HG03039 (cell line): ENCODE data around the gene PMF1.

ENCODE experiments used
- ATAC-seq: cut with Tn5 transposase; IDR thresholded peaks from one replicate; pipeline ENCODE4 v1.9.1; 2021; ENCODE audit warnings: mild to moderate bottlenecking, moderate library complexity; ENCODE audit not compliant: unreplicated experiment

PMF1 gene

DNA sequence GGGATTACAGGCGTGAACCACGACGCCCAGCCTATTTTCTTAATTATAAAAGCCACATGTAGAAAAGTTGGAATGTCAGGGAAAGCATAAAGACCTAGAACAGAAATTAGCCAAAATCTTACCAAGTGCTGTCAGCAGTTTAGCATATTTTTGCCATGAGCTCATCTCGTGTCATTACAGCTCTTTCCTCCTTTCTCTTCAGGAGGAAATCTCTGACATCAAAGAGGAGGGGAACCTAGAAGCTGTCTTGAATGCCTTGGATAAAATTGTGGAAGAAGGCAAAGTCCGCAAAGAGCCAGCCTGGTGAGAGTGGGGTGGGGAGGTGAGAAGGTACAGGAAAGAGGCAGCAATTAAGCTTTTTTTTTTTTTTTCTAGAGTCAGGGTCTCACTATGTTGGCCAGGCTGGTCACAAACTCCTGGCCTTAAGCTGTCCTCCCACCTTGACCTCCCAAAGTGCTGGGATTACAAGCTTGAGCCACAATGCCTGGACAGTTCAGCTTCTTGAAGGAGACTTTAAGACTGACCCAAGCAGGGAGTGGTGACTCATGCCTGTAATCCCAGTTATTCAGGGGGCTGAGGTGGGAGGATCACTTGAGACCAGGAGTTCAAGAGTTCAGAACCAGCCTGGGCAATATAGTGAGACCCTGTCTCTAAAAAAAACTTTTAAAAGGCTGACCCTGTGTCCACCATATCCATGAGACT, 20.8 kb downstream of the PMF1 start:
- no peak for ATAC-seq

DNA sequence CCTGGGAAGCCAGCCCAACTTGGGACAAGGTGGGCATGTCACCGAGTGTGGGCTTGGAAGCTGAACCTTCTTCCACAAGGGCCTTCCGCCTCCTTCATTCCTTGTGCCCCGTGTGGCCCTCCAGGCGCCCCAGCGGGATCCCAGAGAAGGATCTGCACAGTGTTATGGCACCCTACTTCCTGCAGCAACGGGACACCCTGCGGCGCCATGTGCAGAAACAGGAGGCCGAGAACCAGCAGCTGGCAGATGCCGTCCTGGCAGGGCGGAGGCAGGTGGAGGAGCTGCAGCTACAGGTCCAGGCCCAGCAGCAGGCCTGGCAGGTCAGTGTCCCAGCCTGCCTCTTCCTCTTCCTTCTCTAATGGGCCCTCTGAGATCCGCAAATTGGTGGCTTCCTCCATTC, 23.4 kb downstream of the PMF1 start:
- no peak for ATAC-seq

DNA sequence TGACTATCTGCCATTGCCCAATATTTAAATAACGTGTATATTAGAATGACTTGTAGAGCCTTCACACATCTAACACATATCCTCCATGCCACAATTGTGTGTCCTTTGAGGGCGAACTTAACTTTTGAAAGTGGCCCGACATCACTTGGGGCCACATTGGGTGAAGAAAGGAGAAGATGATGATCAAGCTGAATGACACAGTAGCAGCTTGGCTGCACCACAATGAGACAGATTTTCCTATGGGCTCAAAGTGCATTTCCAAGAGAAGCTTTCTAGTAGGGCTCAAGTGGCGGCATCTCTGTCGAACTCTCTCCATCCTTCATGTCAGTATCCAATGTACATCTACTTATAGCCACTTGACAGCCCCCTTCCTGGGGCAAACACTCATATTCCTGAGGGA, 25.4 kb downstream of the PMF1 start:
- no peak for ATAC-seq

DNA sequence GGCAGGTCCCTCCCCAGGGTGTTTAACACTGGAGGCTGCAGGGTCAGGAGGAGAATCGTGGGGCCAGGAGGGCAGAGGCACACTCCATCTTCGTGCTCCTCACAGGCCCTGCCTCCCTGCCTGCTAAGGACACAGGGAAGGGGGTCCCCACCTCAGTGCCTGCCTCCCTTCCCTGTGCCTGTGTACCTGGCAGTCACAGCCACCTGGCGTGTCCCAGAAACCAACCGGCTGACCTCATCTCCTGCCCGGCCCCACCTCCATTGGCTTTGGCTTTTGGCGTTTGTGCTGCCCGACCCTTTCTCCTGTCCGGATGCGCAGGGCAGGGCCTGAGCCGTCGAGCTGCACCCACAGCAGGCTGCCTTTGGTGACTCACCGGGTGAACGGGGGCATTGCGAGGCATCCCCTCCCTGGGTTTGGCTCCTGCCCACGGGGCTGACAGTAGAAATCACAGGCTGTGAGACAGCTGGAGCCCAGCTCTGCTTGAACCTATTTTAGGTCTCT, 28.6 kb downstream of the PMF1 start:
- no peak for ATAC-seq

DNA sequence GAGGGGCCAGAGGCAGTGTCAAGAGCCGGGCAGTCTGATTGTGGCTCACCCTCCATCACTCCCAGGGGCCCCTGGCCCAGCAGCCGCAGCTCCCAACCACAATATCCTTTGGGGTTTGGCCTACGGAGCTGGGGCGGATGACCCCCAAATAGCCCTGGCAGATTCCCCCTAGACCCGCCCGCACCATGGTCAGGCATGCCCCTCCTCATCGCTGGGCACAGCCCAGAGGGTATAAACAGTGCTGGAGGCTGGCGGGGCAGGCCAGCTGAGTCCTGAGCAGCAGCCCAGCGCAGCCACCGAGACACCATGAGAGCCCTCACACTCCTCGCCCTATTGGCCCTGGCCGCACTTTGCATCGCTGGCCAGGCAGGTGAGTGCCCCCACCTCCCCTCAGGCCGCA, 29.1 kb downstream of the PMF1 start, which contains the start of gene BGLAP:
BGLAP (plus strand) TSS at position 259 of the 400 bp plus-strand sequence; CDS start at position 307, 48 bp downstream.
- ATAC-seq = no peak

DNA sequence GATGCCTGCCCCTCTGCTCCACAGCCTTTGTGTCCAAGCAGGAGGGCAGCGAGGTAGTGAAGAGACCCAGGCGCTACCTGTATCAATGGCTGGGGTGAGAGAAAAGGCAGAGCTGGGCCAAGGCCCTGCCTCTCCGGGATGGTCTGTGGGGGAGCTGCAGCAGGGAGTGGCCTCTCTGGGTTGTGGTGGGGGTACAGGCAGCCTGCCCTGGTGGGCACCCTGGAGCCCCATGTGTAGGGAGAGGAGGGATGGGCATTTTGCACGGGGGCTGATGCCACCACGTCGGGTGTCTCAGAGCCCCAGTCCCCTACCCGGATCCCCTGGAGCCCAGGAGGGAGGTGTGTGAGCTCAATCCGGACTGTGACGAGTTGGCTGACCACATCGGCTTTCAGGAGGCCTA, 29.9 kb downstream of the PMF1 start:
- ATAC-seq = no peak

DNA sequence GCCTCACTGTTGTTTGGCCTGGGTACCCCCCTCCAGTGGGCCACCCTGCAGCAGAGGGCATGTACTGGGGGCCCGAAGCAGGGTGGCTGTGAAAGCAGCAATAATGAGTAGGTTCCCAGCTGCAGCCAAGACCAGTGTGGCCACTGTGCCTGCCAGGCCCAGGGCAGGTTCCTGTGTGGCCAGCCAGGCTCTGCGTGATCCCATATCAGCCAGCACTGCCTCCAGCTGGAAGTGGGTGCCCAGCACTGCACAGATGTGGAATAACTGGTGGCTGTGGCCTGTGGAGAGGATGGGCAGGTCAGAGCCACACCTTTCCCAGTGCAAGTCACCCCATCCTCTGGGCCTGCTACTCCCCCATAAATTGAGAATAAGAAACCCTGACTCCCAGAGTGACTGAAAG, 31.3 kb downstream of the PMF1 start:
- ATAC-seq = no peak

DNA sequence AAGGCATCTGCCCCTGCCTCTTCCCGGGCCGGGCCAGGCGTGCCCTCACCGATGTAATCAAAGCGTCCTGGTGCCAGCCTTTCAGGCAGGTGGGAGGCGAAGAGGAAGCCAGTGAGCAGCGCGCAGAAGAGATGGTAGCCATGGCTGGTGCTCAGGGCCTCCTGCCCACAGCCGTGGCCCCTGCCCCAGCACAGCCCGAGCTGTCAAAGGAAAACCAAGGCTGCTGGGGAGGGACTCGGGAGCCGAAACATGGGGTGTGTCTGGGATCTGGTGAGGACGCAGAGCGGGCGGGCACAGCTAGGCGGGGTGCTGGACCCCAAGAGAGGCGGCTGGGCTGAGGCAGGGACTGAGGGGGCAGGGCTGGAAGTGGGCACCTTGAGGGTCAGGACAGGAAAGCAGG, 31.9 kb downstream of the PMF1 start:
- ATAC-seq = no peak

DNA sequence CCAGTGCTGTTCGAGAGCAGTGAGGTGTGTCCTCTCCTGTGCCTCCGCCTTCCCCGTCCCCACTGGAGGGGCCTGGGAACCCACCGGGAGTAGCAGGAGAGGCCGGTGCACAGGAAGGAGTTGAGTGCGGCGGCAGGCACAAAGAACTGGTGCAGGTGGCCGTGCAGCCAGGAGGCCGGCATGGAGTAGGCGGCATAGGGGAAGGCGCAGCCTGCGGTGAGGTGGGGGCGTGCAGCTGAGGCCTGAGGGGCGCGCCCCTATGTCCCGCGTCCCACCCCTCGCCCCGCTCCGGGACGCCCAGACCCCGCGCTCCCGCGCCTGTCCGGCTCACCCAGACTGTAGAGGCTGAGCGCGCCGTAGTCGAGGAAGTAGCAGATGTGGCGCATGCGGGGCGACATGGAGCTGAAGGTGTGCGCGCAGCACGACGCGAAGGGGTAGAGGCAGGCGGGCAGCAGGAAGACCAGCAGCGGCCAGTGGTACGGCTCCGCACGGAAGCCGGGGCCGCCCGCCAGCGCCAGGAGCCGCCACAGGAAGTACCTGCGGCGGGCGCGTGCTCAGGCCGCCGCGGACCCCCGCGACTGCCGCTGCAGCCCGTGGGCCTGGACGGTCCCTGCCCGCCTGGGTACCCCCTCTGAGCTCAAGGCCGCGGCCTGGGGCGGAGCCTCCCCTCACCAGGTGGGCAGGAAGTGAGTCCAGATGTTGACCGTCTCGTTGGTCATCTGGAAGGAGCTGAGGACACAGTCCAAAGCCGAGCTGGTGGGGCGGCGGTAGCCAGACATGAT, 32.8 kb downstream of the PMF1 start:
- no peak for ATAC-seq

DNA sequence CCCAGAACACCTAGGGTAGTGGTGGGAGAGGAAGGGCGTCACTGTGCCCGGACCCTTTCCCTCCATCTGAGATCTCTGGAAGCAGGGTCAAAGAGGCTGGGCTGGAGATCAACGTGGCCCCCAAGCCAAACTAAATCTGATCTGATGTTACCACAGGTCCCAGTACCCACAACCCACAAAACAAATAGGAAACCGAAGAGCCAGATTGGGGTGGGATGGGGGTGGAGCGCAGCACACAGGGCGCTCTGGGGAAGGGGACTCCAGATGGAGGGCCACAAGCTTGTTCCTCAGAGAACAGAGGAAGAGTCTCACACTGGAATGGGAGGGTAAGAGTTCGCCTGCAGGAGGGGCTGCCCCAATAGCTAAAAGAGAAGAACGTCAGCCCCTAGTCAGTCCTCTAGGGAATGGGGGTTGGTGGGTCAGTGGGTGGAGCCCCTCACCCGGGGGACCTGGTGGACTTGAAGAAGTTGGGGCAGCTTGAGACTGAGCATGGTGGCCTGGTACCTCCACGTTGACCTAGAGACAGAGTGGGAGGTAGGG, 33.5 kb downstream of the PMF1 start:
- no peak for ATAC-seq

DNA sequence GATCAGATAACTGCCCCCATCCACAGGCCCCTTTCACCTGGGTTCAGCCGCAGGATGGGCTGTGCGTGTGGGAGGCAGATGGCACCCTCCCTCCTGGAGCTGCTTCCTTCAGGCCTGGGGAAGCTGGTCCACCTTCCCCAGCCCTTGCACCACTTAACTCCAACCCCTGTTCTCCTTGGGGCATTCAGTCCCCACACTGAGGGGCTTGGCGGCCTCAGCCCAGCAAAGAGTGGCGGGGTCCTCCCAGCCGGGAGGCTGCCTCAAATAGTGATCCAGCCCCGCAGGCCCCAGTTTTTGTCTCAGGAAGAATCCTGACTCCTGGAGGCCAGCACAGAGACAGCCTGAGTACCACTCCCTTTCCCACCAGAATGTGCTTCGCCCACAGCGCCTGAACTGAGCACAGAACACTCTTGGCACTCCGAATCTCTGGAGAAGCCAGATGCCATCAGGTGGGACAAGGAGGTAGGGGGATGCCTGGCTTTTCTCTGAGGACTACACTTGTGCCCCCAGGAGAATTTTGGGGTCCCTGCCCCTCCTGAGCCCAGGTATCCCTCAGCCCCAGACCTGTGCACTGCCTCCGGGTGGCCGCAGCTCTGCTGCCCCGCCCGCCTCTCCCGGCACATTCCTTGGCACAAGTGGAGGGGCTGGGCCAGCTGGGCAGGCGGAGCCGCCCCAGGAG, 34.1 kb downstream of the PMF1 start:
- no peak for ATAC-seq

DNA sequence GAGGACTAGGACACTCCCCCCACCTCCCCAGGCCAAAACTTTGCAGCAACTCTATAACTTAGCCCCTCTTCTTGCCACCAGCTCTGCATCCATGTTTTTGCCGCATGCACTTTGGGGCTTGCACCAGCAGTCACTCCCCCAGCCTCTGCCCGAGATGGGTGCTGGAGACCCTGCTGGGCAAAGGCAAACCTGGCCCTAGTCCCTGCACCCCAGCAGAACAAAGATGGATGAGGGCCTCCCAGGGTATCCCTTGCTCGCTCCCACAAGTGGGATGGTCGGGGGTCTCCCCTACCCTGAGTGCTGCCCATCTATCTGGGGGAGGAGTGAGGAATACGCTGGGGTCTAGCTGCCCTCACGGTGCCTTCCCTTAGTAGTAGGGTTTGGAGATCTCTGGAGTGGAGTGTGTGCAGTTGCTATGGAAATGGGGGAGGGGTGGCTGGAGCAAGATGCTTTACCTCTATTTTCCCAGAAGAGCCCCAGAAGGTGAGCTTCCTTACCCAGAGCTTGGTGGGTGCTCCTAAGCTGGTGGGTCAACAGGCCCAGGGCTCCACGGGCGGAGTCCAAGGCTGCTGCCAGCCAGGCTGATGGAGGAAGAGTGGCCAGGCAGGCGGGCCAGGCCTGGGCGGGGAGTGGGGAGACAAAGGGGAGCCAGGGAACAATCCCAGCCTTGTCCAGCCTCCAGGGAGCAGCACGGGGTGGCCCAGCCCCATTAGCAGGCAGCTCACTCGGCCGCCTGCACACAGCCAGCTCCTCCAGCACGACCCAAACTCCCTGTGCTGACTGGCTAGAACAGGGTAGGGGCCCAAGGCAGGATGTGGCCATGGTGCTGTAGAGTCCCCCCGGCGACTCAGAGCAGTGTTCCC, 34.9 kb downstream of the PMF1 start, which contains the start of gene PAQR6:
PAQR6 (minus strand) TSS at position 597 of the 863 bp plus-strand sequence. CDS start 1,325 bp downstream, outside the sequence.
- ATAC-seq = no peak

DNA sequence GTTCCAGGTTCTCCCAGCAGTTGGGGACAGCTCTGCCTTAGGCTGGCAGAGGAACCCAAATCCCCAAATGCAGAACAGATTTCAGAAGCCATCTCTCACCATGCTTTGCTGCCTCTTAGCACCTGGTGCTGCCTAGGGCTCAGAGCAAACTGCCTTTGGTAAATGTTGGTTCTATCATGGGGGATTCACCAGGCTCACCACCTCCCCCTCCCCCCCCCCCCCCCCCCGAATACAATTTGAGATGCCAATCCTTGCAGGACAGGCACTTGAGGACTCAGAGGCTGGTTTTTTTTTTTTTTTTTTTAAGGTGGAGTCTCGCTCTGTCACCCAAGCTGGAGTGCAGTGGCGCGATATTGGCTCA, 35.5 kb downstream of the PMF1 start:
- ATAC-seq = no peak

DNA sequence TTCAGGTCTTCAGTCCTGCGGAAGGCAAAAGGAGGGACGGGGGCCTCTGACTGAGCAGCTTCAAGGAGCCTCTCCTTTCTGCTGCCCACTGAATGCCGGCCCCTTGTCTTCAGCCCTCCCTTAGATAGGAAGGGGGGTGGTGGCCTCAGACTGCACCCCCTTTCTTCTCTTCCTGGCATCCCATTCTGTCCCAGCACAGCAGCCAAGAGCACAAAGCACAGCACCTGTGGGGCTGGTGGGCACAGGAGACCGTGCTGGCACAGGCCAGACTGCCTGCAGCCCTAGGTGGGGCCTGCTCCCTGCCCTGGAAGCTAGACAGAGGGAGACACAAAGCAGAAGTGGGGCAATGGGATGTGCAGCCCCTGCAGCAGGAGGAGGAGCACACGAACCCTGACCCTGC, 36.8 kb downstream of the PMF1 start:
- ATAC-seq = no peak

DNA sequence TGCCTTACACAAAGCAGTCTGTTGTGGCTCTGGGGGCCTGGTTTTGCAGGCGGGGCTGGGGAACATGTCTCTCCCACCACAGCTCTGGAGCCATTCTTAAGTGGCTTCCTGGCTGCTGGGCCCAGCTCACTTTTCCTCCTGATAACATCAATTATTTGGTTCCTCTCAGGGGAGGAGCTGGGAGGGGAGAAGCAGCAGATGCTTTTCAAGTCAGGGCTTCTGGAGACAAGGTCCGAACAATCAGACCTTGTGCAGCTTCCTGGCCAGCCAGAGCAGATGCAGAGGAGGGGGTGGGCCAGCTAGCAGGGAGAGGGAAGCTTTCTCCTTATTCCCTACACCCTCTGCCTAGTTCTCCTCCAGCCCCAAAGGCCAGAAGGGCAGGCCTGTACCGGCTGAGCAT, 38.7 kb downstream of the PMF1 start:
- no peak for ATAC-seq

DNA sequence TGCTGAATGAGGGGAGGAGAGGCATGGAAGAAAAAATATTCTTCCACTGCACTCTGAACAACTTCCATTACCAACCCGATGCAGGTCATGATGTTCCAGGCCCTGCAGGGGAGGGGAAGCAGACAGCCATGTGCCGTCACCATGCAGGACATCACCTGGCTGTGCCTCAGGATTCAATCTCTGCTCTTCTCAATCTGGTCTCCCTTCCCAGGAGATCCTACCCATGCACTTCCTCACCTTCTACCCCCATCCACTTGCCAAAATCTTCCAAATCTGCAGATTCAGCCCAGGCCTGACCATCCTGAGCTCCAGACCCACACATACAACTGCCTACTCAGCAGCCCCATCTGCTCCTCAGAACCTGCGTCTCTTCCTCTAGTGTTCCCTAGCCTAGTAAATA, 40.8 kb downstream of the PMF1 start:
- no peak for ATAC-seq

DNA sequence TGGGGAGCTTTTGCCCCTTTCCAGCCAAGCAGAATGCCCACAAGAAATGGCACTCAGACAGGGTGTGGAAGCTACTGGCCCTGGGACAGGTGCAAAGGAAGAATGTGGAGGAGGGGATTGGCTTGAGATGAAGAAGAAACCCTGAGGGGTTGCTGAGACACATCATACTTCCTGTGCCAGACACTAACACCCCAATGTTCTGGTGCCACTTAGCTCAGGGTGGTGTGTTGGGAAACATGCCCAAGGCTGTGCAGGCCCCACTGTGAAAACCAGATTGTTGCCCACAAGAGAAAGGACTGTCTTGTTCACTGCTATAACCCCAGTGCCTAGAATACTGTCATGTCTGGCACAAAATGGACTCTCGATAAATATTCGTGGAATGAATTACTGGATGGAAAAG, 44.9 kb downstream of the PMF1 start:
- no peak for ATAC-seq

DNA sequence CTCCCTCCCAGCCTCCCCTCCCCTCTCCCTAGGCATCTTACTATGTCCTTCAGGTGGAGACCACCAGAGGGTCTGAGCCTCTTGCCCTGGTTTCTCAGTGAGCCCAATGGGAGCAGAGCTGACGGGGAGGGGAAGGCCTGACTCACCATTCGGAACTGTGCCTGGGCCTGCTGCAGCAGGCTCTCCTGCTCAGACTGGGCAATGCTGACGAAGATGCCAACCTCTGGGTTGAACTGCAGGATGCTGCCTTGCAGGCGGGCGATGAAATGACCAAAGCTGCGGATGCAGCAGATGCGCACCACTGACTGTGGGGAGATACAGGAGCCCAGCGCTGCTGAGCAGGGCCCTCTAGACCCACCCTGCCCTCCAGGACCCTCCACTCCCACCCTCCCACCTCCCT, 46.1 kb downstream of the PMF1 start:
- ATAC-seq = no peak

DNA sequence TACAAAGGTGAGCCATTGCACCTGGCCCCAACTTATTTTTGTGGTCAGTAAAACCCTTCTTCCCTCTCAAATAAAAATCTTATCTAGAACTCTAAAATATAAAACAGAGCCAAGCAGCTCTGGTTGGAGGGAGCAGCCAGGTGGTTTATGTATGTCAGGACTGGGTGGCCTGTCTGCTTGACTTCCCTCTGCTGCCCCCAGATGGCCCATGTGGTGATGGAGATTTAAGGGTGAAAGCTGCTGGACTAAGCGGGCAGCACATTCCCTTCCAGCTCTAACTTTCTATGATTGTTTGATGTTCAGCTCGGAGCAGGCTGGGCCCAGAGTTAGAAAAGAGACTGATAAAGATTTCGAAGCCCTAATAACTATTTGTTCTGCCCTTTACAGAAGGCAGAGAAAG, 47.0 kb downstream of the PMF1 start:
- no peak for ATAC-seq

DNA sequence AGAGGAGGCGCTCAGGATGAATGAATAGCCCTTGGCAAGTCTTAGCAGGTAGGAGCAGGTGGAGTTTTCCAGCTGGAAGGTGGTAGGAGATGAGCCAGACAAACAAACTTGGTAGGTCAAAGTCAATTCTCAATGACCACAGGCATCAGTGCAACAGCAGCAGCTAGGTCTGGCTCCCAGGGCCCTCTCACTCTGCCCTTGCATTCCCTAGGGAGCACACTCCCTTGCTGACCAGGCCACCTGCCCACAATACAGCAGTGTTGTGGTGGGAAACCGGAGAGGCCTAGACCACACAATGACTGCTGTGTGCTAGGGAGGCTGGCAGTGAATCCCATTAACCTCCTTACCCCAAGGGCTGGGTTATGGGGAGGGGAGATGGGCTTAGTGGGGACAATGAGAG, 48.1 kb downstream of the PMF1 start:
- no peak for ATAC-seq
